ENCODE data around the gene DIRAS2.
"Not testable (repeated sequence)": the region's sequence is repeated elsewhere in the genome, so short reads cannot be mapped to it uniquely, and the experiment has no call there.

Gene DIRAS2, protein sequence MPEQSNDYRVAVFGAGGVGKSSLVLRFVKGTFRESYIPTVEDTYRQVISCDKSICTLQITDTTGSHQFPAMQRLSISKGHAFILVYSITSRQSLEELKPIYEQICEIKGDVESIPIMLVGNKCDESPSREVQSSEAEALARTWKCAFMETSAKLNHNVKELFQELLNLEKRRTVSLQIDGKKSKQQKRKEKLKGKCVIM

GRCh38 chr9:90642570-90643539, at the start of gene DIRAS2:
TSS of gene DIRAS2 (minus strand) at chr9:90642824. CDS start at chr9:90613827, 28,997 bp downstream.
- DNase-seq (ENCODE audit: low read depth in 2 of 2): peak; percentile 1 to 21

- DNase-seq (ENCODE audit: low read depth in 2 of 2): no peak
Observed at GRCh38 chr9:90684736-90685135, 42.1 kb upstream of the DIRAS2 start.

DNA sequence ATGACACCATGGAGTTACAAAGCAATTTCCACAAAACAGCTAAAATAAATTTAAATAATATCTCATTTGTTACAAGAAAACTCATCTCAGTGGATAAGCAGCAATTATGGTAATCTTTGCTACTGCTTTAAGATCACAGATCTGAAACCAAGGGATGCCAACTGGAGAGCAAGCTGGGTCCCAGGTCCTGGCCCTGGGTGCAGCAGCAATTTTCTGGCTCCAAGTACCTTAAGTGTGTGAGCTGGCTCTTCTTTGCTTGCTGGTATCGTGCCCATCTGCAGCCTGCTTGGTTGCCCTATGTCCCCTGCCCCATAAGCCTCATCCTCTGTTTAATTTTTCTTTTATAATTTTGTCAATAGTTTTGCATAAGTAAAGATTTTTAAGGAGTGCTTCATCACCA, 41.5 kb upstream of the DIRAS2 start:
- DNase-seq (ENCODE audit: low read depth in 2 of 2): no peak

- DNase-seq (ENCODE audit: low read depth in 2 of 2): no peak
Observed at GRCh38 chr9:90680534-90680933, 37.9 kb upstream of the DIRAS2 start.

- no peak for DNase-seq (ENCODE audit: low read depth in 2 of 2)
Observed at GRCh38 chr9:90665072-90665471, 22.4 kb upstream of the DIRAS2 start.

DNA sequence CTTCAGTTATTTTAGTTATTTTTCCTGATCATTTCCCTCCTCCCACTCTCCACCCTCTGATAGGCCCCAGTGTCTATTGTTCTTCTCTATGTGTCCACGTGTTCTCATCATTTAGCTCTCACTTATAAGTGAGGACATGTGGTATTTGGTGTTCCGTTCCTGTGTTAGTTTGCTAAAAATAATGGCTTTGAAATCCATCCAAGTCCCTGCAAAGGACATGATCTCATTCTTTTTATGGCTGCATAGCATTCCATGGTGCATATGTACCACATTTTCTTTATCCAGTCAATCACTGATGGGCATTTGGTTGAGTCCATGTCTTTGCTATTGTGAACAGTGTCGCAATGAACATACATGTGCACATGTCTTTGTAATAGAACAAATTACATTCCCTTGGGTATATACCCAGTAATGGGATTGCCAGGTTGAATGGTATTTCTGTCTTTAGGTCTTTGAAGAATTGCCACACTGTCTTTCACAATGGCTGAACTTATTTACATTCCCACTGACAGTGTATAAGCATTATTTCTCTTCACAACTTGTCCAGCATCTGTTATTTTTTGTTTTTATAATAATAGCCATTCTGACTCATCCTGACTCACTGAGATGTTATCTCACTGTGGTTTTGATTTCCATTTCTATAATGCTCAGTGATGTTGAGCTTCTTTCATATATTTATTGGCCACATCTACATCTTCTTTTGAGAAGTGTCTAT, 17.2 kb upstream of the DIRAS2 start:
- DNase-seq (ENCODE audit: low read depth in 2 of 2): no peak

GRCh38 chr9:90658783-90659182, 16.2 kb upstream of the DIRAS2 start:
- no peak for DNase-seq (ENCODE audit: low read depth in 2 of 2)

DNA sequence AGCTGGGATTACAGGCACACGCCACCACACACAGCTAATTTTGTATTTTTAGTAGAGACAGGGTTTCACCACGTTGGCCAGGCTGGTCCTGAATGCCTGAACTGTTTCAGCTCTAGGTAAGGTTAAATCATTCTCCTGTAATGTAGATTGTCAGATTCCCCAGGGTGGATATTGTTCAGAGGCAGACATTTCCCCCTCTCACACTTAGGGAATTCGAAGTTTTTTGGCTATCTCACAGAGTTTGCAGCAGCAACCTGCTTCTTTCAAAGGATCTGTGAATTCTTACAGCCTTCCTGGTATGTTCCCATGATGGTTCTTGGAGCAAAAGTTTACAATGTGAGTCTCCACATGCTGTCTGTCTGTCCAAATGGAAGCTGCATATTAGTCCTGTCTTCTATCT, 15.6 kb upstream of the DIRAS2 start:
- DNase-seq (ENCODE audit: low read depth in 2 of 2): no peak

GRCh38 chr9:90656876-90657275, 14.3 kb upstream of the DIRAS2 start:
- not testable (repeated sequence) for DNase-seq (ENCODE audit: low read depth in 2 of 2)

DNA sequence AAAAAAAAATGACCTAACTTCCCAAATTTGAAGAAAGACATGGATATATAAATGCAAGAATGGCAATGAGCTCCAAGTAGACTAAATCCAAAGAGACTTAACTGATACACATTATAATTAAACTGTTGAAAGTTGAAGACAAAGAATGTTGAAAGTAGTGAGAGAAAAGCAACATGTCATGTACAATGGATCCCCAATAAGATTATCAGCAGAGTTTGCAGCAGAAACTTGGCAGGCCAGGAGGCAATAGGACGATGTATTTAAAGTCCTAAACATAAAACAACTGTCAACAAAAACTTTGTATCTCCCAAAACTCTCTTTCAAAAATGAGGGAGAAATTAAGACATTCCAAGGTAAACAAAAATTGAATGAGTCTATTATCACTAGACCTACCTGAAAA, 8.6 kb upstream of the DIRAS2 start:
- no peak for DNase-seq (ENCODE audit: low read depth in 2 of 2)

GRCh38 chr9:90647843-90648242, 5.2 kb upstream of the DIRAS2 start:
- no peak for DNase-seq (ENCODE audit: low read depth in 2 of 2)

GRCh38 chr9:90645721-90646120, 3.1 kb upstream of the DIRAS2 start:
- DNase-seq (ENCODE audit: low read depth in 2 of 2): no peak

DNA sequence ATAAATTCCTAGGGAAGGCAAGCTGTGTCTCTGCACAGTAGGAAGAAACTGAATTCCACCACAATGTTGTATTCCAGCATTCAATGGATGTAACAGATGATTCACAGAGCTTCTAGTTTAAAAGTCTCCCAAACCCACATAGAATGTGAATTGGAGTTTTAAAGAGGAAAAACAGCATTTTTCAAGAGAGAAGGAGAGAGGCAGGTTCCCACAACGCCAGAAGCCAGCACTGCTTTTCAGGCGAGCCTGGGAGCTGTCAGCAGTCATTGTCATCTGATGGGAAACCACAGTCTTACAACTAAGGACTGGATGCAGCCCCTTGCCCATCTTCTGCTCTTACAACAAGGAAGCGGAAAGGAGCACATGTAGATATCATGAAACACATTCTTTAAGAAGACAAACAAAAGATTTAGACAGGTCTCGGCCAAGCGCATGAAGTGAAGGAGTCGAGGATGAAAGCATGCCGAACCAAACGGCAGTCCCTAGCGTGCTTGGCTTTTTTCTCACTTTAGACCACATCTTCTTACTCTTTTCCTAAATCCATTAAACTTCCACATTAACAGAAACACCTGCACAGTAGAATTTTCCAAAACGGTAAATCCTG, 638 bp downstream of the DIRAS2 start:
- DNase-seq (ENCODE audit: low read depth in 2 of 2): no peak

GRCh38 chr9:90641086-90641485, 1.5 kb downstream of the DIRAS2 start:
- DNase-seq (ENCODE audit: low read depth in 2 of 2): no peak

DNA sequence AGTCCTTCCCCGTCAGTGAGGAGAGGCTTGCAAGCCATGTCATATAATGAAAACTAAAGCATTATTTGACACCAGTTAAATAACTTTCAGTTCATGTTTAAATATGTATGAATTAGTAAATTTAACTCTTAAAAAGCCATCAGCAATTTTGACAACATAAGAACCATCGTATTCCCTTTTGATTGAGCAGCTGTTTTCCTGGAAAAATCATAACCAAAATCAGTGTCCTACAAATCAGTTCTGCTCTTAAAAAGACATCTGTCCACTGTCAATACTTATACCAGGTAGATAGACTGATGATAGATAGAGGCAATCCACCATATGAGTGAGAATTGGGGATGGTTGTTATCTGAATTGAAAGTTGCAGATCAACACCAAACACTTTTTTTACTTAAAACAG, 2.3 kb downstream of the DIRAS2 start:
- DNase-seq (ENCODE audit: low read depth in 2 of 2): no peak

DNA sequence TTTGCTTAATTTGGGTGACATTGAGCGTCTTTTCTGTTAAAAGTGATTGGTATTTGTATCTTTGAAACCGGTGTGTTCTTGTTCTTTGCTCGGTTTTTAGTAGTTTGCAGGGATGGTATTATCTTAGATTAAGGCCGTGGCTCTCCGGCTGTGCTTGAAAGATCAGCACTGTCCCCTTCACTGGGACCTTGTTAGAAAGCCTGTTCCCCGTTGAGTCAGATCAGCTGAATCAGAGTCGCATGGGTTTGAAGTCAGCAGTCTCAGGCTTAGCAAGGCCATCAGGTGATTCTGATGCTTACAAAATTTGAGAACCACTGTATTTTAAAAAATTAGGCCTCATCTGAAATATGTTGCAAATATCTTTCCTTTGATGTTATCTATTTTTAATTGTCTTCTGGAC, 5.0 kb downstream of the DIRAS2 start:
- DNase-seq (ENCODE audit: low read depth in 2 of 2): no peak

- no peak for DNase-seq (ENCODE audit: low read depth in 2 of 2)
Observed at GRCh38 chr9:90632647-90633207, 9.9 kb downstream of the DIRAS2 start.

DNA sequence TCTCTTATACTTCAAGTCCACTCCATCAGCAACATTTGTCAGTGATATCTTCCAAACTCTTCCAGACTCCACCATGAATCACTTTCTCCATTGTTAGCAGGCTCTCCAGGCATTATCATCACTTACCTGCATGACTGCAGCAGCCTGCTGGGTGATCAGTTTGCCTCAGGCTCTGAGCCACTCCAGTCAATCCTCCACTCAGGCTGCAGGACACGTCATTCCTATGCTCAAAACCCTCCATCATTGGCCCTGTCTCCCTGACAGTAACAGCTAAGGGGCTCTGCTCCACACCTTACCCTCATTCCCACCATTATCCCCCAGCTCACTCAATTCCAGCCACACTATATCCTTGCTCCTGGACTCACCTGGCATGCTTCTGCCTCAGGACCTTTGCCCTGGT, 10.7 kb downstream of the DIRAS2 start:
- no peak for DNase-seq (ENCODE audit: low read depth in 2 of 2)

GRCh38 chr9:90629991-90630390, 12.6 kb downstream of the DIRAS2 start:
- DNase-seq (ENCODE audit: low read depth in 2 of 2): no peak

- no peak for DNase-seq (ENCODE audit: low read depth in 2 of 2)
Observed at GRCh38 chr9:90629354-90629753, 13.3 kb downstream of the DIRAS2 start.

DNA sequence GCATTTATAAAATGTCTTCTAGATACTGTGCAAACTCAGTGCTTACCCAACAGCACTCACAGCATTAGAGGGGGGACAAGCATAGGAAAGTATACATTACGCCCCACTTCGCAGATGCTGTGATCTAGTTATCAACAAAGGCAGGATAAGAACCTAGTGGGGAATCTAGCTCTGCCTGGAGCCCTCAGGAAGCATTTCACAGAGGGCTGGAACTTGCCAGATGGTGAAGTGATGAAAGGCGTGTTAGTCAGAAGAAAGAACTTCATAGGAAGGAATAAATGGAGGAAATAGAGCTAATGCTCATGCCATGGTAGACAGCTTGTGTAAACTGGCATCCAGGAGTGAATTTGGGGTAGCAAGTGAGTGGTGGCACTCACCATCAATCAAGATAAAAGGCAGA, 25.8 kb downstream of the DIRAS2 start:
- DNase-seq (ENCODE audit: low read depth in 2 of 2): no peak

GRCh38 chr9:90613502-90613901, 29.1 kb downstream of the DIRAS2 start:
- no peak for DNase-seq (ENCODE audit: low read depth in 2 of 2)

Data from stimulated activated CD4-positive, alpha-beta T cell treated with anti-CD3 and anti-CD28 coated beads, Interleukin-15, amount 100 ng/mL, for 48 hours (primary cell).